ENCODE measurements around the gene SPPL3. TPM values are rescaled to one million over a fixed set of nuclear protein-coding genes. Genes with fewer than 3 reads are reported as not detected.
A peak's percentile ranks its signal among the peaks of the same experiment; 100 is the strongest.

Gene SPPL3
- total RNA-seq, 2 experiments from 2014 or later: 38.3 to 43.4 TPM

GRCh38 chr12:120855823-120856588 is 48.2 kb downstream of the SPPL3 start:
- intact Hi-C loops (cut with DNase I, micrococcal nuclease): loop anchor here (5.0 to 10.0 kb wide), 2 partner anchors 46 to 119 kb away; partner anchors contain the start of genes HNF1A (in 2 of the 2) and SPPL3 (in 1 of the 2)

GRCh38 chr12:120854804-120855203 is 49.4 kb downstream of the SPPL3 start:
- no peak for TF ChIP-seq CTCF (IDR thresholded peaks at IDR 0.05)
- Mint-ChIP-seq H3K27me3 (no peaks in the 10 kb centered on the region), H3K27ac (no peak overlapping the region), H3K4me3 (no peak overlapping the region), H3K4me1 (ENCODE audit: low read depth) (peaks cover 73% of the 10 kb centered on the region), H3K36me3 (ENCODE audit: low read depth) (peaks cover 26% of the 10 kb centered on the region), H3K9me3 (peaks cover 7% of the 10 kb centered on the region)
- ATAC-seq (ENCODE audit: poor library complexity) (no peak), DNase-seq (no peak)
- no peak overlapping the region for H3K4me3 ChIP-seq (ENCODE audit: low read length)
- intact Hi-C loops (cut with DNase I, micrococcal nuclease): loop anchor here (5.0 to 10.0 kb wide), 2 partner anchors 47 to 120 kb away; partner anchors contain the start of genes HNF1A (in 2 of the 2) and SPPL3 (in 1 of the 2)
- CTCF ChIA-PET: no interaction called here
- H3K27ac ChIP-seq (ENCODE audit: low read depth in 1 of 2, low read length in 2 of 2): no peak overlapping the region
- POLR2A ChIA-PET: no interaction called here
- peaks cover 39% of the 10 kb centered on the region for H3K4me1 ChIP-seq (ENCODE audit: insufficient read depth, low read length)
- H3K36me3 ChIP-seq (ENCODE audit: insufficient read depth, low read length): peaks cover 5% of the 10 kb centered on the region
- no peaks in the 10 kb centered on the region for H3K27me3 ChIP-seq (ENCODE audit: control insufficient read depth in 1 of 2, insufficient read depth in 2 of 2, low read length in 2 of 2)
- peaks cover 4 to 8% of the 10 kb centered on the region in 2 experiments for H3K9me3 ChIP-seq (ENCODE audit: control insufficient read depth in 1 of 2, insufficient read depth in 1 of 2, low read length in 2 of 2)

More at GRCh38 chr12:120855823-120856588, 48.2 kb downstream of the SPPL3 start:
- peaks cover 69% of the 10 kb centered on the region for H3K4me1 Mint-ChIP-seq (ENCODE audit: low read depth)
- peaks cover 7% of the 10 kb centered on the region for H3K9me3 Mint-ChIP-seq
- no peak overlapping the region for H3K27ac ChIP-seq (ENCODE audit: low read depth in 1 of 2, low read length in 2 of 2)
- TF ChIP-seq CTCF (IDR thresholded peaks at IDR 0.05): no peak
- H3K9me3 ChIP-seq (ENCODE audit: control insufficient read depth in 1 of 2, insufficient read depth in 1 of 2, low read length in 2 of 2): peaks cover 4 to 9% of the 10 kb centered on the region in 2 experiments
- H3K36me3 ChIP-seq (ENCODE audit: insufficient read depth, low read length): peaks cover 5% of the 10 kb centered on the region
- peaks cover 39% of the 10 kb centered on the region for H3K4me1 ChIP-seq (ENCODE audit: insufficient read depth, low read length)
- ChIA-PET CTCF (interaction anchor here (1.3 kb wide), 1 partner anchor 116 kb away, joined by 12 read pairs; no protein-coding TSS in a partner anchor), POLR2A (interaction anchor here (1.0 kb wide), 1 partner anchor 48 kb away, joined by 4 read pairs; the partner anchor contains the start of gene SPPL3)
- H3K27me3 Mint-ChIP-seq: no peaks in the 10 kb centered on the region
- DNase-seq (peak in 4 of 14 experiments; percentile 2 to 37 (median 21)), ATAC-seq (ENCODE audit: poor library complexity) (peak; percentile 57)
- peak overlapping the region; percentile 74 for H3K4me3 Mint-ChIP-seq
- peak overlapping the region; percentile 55 for H3K27ac Mint-ChIP-seq
- H3K27me3 ChIP-seq (ENCODE audit: control insufficient read depth in 1 of 2, insufficient read depth in 2 of 2, low read length in 2 of 2): no peaks in the 10 kb centered on the region
- H3K36me3 Mint-ChIP-seq (ENCODE audit: low read depth): peaks cover 33% of the 10 kb centered on the region
- H3K4me3 ChIP-seq (ENCODE audit: low read length): no peak overlapping the region

- no peak for TF ChIP-seq CTCF (IDR thresholded peaks at IDR 0.05)
- peaks cover 5% of the 10 kb centered on the region for H3K36me3 ChIP-seq (ENCODE audit: insufficient read depth, low read length)
- intact Hi-C loops (cut with DNase I, micrococcal nuclease): loop anchor here (10.0 kb wide), 1 partner anchor 122 kb away; the partner anchor contains the start of gene HNF1A (in 2 of the 2)
- H3K9me3 Mint-ChIP-seq: no peaks in the 10 kb centered on the region
- peaks cover 0 to 2% of the 10 kb centered on the region in 2 experiments for H3K9me3 ChIP-seq (ENCODE audit: control insufficient read depth in 1 of 2, insufficient read depth in 1 of 2, low read length in 2 of 2)
- no peaks in the 10 kb centered on the region for H3K27me3 ChIP-seq (ENCODE audit: control insufficient read depth in 1 of 2, insufficient read depth in 2 of 2, low read length in 2 of 2)
- H3K27ac ChIP-seq (ENCODE audit: low read depth in 1 of 2, low read length in 2 of 2): no peak overlapping the region
- H3K4me1 Mint-ChIP-seq (ENCODE audit: low read depth): peaks cover 82% of the 10 kb centered on the region
- peaks cover 41% of the 10 kb centered on the region for H3K4me1 ChIP-seq (ENCODE audit: insufficient read depth, low read length)
- no peak overlapping the region for H3K4me3 Mint-ChIP-seq
- ChIA-PET CTCF (no interaction called here), POLR2A (no interaction called here)
- H3K4me3 ChIP-seq (ENCODE audit: low read length): no peak overlapping the region
- no peak overlapping the region for H3K27ac Mint-ChIP-seq
- DNase-seq (no peak), ATAC-seq (ENCODE audit: poor library complexity) (no peak)
- no peaks in the 10 kb centered on the region for H3K27me3 Mint-ChIP-seq
- H3K36me3 Mint-ChIP-seq (ENCODE audit: low read depth): peaks cover 12% of the 10 kb centered on the region
Observed at GRCh38 chr12:120853188-120853587, 51.0 kb downstream of the SPPL3 start.
